NCI-H146 (cell line): ENCODE results near the gene NID1.
"Not testable (repeated sequence)": the region's sequence is repeated elsewhere in the genome, so short reads cannot be mapped to it uniquely, and the experiment has no call there.

Experiments used
- DNase-seq: peaks from one replicate; lab custom pipeline; 2025; lab: John Stamatoyannopoulos, UW

The NID1 gene

GRCh38 chr1:235996048-235996785 lies 68.7 kb downstream of the NID1 start:
- peak; percentile 45 for DNase-seq

DNA sequence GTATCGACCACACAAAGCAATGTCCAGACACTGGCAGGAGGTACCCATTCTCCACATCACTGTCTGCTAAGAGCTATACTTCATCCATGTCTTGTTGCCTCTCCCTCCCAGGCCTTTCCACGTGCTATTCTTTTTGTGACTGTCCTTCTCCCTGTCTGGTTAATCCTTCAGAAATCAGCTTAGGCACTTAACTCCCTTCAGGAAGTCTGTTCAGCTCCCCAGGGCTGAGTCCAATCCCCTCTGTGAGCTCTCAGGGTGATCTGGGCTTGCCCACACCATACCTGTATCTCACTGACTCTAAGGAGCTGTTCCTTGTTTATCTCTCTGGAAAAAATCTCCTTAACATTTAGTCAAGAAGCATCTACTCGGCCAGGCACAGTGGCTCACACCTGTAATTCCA lies 69.4 kb downstream of the NID1 start:
- no peak for DNase-seq

GRCh38 chr1:235993652-235994051 lies 71.2 kb downstream of the NID1 start:
- DNase-seq: no peak

GRCh38 chr1:235992868-235993267 lies 72.0 kb downstream of the NID1 start:
- no peak for DNase-seq

- no peak for DNase-seq
Measured at GRCh38 chr1:235992346-235992745, 72.5 kb downstream of the NID1 start.

DNA sequence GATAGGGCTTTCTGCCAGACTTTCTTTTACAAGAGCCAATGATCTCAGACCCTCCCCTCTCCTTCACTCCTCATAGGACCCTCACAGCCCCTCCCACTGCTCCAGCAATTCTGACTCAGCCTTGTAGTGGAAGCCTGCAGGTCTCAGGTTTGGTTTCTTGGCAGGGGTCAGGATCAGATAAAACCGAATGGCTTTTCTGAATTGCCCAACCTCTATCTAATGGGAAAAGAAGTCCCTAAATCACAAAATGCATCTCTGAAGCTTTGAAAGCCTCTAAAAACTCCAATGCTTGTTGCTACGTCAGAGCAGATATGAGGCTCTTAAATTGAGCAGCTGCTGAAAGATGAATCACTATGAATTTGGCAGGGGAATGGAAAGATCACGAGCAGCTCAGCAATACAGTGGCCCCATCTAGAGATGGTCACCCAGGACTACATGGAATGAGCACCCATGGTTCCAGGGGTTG lies 74.5 kb downstream of the NID1 start:
- DNase-seq: no peak

DNA sequence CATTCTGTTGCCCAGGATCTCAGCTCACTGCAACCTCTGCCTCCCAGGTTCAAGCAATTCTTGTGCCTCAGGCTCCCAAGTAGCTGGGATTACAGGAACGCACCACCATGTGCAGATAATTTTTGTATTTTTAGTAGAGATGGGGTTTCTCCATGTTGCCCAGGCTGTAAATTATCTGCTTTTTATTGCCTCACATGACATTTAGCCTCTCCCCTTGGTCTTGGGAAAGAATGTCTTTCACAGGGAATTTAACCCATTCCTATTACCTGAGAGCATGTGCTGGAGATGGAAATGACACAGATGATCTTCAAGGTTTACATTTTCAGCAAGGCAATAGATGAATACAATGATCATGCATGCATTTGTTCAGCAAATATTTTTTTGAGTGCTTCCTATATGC lies 75.8 kb downstream of the NID1 start:
- no peak for DNase-seq

DNA sequence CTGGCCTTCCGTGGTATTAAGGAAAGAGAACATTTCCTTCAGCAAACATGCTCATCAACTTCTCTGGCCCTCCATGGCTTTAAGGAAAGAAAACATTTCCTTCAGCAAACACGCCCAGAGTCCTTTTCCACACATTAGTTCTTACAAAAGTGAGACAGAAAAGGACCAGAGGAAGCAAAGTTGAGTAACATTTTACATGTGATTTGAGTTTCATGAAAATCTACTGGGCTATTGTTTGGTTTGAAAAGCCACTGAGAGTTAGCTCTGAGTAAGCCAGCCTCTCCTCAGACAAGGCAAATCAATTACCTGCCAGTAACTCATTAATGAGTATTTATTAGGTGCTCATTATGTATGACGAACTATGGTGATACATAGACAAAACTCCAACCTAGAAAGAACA lies 78.0 kb downstream of the NID1 start:
- no peak for DNase-seq

GRCh38 chr1:235984041-235984825 lies 80.7 kb downstream of the NID1 start:
- DNase-seq: no peak

DNA sequence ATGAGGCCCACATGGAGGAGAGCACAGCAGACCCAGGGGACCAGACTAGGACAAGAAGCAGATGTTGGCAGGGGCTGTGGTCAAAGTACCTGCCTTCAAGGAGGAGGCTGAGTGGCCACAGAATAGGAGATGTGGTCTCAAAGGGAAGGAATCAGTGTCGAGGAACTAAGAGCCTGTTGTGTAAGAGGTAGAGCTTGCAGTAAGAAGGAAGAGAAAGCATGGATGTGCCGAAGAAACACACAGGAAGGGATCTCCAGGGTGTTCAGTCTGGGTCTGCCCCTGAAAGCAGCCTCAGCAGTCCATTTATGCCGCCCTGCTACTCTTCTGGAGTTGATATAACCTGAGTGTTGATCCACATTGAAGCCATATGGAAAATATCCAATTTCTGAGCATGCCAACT lies 83.9 kb downstream of the NID1 start:
- DNase-seq: no peak

DNA sequence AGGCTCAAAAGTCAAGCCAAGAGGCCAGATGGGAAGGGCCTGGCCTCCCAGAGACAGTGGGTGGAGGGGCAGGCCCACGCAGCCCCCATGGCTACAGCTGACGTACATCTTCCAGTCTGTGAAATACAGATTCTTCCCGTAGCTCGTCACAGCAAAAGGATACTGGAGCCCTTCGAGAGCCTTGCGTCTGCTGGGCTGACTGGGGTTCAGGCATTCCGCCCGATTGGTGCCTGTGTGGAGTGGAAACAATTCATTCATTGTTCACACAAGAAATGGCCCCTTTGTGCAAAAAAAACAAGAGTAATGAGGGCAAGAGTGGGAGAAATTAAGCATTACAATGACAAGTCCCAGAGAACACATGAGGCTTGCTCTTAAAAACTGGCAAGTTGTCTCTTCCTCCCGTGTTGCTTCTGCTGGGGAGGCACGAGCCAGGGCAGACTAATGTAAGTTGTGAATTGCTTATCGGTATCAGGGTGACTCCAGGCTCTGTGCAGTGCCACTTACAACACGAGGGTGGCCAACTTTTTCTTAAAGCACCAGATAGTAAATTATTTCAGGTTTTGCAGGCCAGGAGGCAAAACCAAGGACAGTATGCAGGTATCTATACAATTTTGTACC lies 85.1 kb downstream of the NID1 start:
- no peak for DNase-seq

DNA sequence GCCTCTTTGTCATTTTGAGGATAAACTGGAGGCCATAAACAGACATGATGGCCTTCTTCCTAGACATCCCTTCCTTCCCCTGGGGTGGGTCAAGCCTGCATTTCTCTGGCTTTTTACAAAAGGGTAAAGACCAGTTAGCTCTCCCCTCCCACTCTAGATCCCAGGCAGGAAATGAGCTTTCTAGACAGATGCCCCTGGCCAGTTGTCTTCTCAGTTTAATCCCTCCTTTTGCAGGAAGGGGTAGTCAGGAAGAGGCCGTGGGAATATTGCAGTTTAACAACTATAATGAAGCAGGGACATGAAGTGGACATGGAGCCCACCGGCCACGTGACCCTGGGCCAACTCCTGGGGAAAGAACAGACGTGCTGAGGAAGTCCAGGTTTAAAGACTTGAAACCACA lies 85.7 kb downstream of the NID1 start:
- no peak for DNase-seq

GRCh38 chr1:235976490-235976889 lies 88.4 kb downstream of the NID1 start:
- no peak for DNase-seq

GRCh38 chr1:235974616-235975015 lies 90.3 kb downstream of the NID1 start:
- DNase-seq: no peak

- not testable (repeated sequence) for DNase-seq
Measured at GRCh38 chr1:235972691-235973090, 92.2 kb downstream of the NID1 start.

GRCh38 chr1:235972311-235972689 lies 92.6 kb downstream of the NID1 start:
- peak; percentile 37 for DNase-seq

- peak; percentile 90 for DNase-seq
Measured at GRCh38 chr1:235971571-235972310, 93.1 kb downstream of the NID1 start.

- DNase-seq: no peak
Measured at GRCh38 chr1:235971020-235971419, 93.9 kb downstream of the NID1 start.

DNA sequence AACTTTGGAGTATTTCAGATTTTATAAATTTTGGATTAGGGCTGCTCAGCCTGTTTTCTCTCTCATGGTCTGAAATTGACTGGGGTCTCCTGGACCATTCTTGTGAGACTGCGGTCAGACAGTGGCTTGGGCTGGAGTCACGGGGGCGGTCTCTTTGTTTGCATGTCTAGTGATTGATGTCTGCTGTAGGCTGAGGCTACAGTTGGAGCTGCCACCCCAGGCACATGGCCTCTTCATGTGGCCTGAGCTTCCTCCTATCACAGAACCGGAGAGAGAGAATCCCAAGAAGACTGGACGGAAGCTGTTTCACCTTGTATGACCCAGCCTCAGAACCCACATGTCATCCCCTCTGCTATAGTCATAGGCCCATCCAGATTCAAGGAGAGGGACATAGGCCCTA lies 96.1 kb downstream of the NID1 start:
- DNase-seq: no peak

DNA sequence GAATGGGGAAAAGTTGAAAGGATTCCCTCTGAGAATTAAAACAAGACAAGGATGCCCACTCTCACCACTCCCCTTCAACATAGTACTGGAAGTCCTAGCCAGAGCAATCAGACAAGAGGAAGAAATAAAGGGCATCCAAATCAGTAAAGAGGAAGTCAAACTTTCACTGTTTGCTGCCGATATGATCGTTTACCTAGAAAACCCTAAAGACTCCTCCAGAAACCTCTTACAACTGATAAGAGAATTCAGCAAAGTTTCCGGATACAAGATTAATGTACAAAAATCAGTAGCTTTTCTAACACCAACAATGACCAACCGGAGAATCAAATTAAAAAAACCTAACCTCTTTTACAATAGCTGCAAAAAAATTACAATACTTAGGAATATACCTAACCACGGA lies 98.8 kb downstream of the NID1 start:
- DNase-seq: not testable (repeated sequence)

DNA sequence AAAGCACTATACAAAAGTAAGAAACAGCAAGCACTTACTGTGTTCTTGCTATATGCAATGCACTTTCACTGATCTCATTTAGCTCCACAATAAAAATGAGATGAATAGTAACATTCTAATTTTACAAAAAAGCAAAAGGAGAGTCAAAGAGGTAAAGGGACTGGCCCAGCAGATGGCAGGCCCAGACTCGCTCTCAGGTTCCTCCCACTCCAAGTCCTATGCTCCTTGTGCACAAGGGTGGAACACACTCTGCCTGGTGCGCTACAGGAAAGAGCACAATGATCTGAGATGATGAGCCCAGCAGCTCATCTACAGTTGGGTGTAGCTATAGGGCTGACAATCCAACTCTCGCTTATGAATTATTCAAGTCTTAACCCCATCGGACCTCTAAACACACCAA lies 104.1 kb downstream of the NID1 start:
- DNase-seq: no peak

DNA sequence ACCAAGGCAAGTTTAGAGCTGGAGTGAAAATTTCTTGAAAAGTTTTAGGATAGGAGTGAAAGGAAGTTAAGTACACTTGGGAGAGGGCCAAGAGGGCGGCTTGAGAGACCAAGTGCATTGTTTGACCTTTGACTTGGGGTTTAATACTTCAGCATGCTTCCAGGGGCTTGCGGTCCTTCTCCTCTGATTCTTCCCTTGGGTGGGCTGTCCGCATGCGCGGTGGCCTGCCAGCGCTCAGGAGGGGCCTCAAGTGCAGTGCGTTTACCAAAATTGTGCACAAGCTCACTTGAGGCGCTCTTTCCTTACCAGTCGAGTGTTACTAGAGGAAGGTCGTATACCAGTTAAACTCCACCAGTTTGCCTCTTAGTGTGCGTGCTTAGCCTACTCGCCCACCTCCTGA lies 106.9 kb downstream of the NID1 start:
- DNase-seq: no peak
